ENCODE results near the gene ANKRD13B. TPM values are rescaled to one million over a fixed set of nuclear protein-coding genes. Genes with fewer than 3 reads are reported as not detected.

ANKRD13B gene
- total and polyA plus RNA-seq, 2 of the 13 experiments (the other 11 are each of a cell fraction or from before 2014, with no cell fraction given): 1.7 to 1.8 TPM

DNA sequence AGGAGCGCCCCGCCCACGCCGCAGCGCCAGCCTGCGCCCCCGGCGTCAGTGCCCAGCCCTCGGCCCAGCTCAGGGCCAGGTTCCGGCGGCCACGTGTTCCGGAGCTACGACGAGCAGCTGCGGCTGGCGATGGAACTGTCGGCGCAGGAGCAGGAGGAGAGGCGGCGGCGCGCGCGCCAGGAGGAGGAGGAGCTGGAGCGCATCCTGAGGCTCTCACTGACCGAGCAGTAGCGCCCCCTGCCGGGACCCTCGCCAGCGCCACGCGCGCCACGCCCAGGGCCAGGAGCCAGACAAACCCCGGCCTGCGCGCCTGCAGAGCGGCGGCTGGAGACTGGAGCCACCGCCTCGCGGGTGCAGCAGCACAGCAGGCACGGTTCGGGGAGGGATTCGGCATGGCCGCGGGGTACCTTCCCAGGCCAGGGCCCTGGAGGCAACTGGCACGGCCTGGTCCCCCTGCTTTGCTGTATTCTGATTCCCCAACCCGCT lies 20.5 kb downstream of the ANKRD13B start:
- ATAC-seq: peak; percentile 63
- H2AFZ ChIP-seq (ENCODE audit: low read length): no peak overlapping the region
- H3K9me3 ChIP-seq (ENCODE audit: low read length): no peaks in the 10 kb centered on the region
- in situ Hi-C loops (cut with HindIII; ENCODE audit: extremely low pct_ligation_motif_present, low pct_unique_long_range_greater_than_20kb) (no loop called here), intact Hi-C loops (cut with micrococcal nuclease; ENCODE audit: unreplicated experiment) (no loop called here)
- no peak overlapping the region for H3K27ac ChIP-seq (ENCODE audit: extremely low read length, insufficient read depth, low read length)
- DNase-seq (ENCODE audit: low spot score): peak; percentile 77
- peaks cover 55% of the 10 kb centered on the region for H3K4me1 ChIP-seq (ENCODE audit: insufficient read depth, low read length)
- no CpG with 5 or more reads among the region's 50 CpGs for WGBS (ENCODE audit: low lambda C conversion rate)
- peak overlapping the region; percentile 25 to 75 (median 43); a peak in 5 of 6 replicates for H3K4me3 ChIP-seq (replicated peaks in 1 of 3; ENCODE audit: insufficient read depth in 1 of 3, low read depth in 2 of 3, low read length in 3 of 3)
- no peaks in the 10 kb centered on the region for H4K20me1 ChIP-seq (ENCODE audit: insufficient read depth, low read length)
- no TSS peak for BruUV-seq (replicated peaks)
- peak overlapping the region; percentile 97 for H3K4me2 ChIP-seq (ENCODE audit: low read depth, low read length)
- peaks cover 2 to 44% of the 10 kb centered on the region in 2 experiments; a peak in 4 of 5 replicates for H3K27me3 ChIP-seq (ENCODE audit: control insufficient read depth in 1 of 2, insufficient read depth in 2 of 2, low read length in 2 of 2)
- CTCF ChIA-PET (ENCODE audit: low intra/inter-chr PET ratio, low total read pairs): interaction anchor here (2.3 kb wide), 1 partner anchor 34 kb away, joined by 13 read pairs; no protein-coding TSS in a partner anchor
- POLR2A ChIA-PET: interaction anchor here (0.7 to 1.1 kb wide), 4 partner anchors 21 to 46 kb away, joined by 3 to 4 read pairs (median 3); no protein-coding TSS in a partner anchor
- no peaks in the 10 kb centered on the region for H3K36me3 ChIP-seq (replicated peaks in 1 of 2; ENCODE audit: control insufficient read depth in 1 of 2, insufficient read depth in 2 of 2, low read length in 2 of 2)
- H3K79me2 ChIP-seq (ENCODE audit: insufficient read depth, low read length): no peaks in the 10 kb centered on the region
- FAIRE-seq: no peak
- no peak overlapping the region for H3K9ac ChIP-seq (ENCODE audit: insufficient read depth, low read depth, low read length)
- TF ChIP-seq ZNF264 (CRISPR knock-in tag; IDR thresholded peaks at IDR 0.05): no peak
- TF ChIP-seq, protein P1, sequence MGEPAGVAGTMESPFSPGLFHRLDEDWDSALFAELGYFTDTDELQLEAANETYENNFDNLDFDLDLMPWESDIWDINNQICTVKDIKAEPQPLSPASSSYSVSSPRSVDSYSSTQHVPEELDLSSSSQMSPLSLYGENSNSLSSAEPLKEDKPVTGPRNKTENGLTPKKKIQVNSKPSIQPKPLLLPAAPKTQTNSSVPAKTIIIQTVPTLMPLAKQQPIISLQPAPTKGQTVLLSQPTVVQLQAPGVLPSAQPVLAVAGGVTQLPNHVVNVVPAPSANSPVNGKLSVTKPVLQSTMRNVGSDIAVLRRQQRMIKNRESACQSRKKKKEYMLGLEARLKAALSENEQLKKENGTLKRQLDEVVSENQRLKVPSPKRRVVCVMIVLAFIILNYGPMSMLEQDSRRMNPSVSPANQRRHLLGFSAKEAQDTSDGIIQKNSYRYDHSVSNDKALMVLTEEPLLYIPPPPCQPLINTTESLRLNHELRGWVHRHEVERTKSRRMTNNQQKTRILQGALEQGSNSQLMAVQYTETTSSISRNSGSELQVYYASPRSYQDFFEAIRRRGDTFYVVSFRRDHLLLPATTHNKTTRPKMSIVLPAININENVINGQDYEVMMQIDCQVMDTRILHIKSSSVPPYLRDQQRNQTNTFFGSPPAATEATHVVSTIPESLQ (CRISPR knock-in tag; conservative IDR thresholded peaks at IDR 0.05): no peak
- TF ChIP-seq, protein P2, sequence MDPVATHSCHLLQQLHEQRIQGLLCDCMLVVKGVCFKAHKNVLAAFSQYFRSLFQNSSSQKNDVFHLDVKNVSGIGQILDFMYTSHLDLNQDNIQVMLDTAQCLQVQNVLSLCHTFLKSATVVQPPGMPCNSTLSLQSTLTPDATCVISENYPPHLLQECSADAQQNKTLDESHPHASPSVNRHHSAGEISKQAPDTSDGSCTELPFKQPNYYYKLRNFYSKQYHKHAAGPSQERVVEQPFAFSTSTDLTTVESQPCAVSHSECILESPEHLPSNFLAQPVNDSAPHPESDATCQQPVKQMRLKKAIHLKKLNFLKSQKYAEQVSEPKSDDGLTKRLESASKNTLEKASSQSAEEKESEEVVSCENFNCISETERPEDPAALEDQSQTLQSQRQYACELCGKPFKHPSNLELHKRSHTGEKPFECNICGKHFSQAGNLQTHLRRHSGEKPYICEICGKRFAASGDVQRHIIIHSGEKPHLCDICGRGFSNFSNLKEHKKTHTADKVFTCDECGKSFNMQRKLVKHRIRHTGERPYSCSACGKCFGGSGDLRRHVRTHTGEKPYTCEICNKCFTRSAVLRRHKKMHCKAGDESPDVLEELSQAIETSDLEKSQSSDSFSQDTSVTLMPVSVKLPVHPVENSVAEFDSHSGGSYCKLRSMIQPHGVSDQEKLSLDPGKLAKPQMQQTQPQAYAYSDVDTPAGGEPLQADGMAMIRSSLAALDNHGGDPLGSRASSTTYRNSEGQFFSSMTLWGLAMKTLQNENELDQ (CRISPR knock-in tag; IDR thresholded peaks at IDR 0.05; ENCODE audit: borderline replicate concordance): 0 out of 2 replicates have a peak, but pooled peaks have one; percentile 43
- TF ChIP-seq, protein P3, sequence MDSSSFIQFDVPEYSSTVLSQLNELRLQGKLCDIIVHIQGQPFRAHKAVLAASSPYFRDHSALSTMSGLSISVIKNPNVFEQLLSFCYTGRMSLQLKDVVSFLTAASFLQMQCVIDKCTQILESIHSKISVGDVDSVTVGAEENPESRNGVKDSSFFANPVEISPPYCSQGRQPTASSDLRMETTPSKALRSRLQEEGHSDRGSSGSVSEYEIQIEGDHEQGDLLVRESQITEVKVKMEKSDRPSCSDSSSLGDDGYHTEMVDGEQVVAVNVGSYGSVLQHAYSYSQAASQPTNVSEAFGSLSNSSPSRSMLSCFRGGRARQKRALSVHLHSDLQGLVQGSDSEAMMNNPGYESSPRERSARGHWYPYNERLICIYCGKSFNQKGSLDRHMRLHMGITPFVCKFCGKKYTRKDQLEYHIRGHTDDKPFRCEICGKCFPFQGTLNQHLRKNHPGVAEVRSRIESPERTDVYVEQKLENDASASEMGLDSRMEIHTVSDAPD (CRISPR knock-in tag; IDR thresholded peaks at IDR 0.05): no peak
- TF ChIP-seq, protein P4, sequence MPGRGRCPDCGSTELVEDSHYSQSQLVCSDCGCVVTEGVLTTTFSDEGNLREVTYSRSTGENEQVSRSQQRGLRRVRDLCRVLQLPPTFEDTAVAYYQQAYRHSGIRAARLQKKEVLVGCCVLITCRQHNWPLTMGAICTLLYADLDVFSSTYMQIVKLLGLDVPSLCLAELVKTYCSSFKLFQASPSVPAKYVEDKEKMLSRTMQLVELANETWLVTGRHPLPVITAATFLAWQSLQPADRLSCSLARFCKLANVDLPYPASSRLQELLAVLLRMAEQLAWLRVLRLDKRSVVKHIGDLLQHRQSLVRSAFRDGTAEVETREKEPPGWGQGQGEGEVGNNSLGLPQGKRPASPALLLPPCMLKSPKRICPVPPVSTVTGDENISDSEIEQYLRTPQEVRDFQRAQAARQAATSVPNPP (CRISPR knock-in tag; IDR thresholded peaks at IDR 0.05): peak; percentile 91; the same call in 1 of the 2 replicates
- TF ChIP-seq REPIN1 (CRISPR knock-in tag; IDR thresholded peaks at IDR 0.05; ENCODE audit: borderline replicate concordance, low read depth): peak; percentile 88; the same call in 1 of the 2 replicates
- TF ChIP-seq, protein P5, sequence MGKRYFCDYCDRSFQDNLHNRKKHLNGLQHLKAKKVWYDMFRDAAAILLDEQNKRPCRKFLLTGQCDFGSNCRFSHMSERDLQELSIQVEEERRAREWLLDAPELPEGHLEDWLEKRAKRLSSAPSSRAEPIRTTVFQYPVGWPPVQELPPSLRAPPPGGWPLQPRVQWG (CRISPR knock-in tag; IDR thresholded peaks at IDR 0.05; ENCODE audit: borderline replicate concordance, low read depth): no peak
- no peak for TF ChIP-seq ZNF260 (CRISPR knock-in tag; IDR thresholded peaks at IDR 0.05; ENCODE audit: borderline replicate concordance, low read depth)
- TF ChIP-seq ZNF552 (CRISPR knock-in tag; IDR thresholded peaks at IDR 0.05; ENCODE audit: borderline replicate concordance): no peak
- TF ChIP-seq GABPB1 (CRISPR knock-in tag; IDR thresholded peaks at IDR 0.05): peak; percentile 74
- TF ChIP-seq, protein P6, sequence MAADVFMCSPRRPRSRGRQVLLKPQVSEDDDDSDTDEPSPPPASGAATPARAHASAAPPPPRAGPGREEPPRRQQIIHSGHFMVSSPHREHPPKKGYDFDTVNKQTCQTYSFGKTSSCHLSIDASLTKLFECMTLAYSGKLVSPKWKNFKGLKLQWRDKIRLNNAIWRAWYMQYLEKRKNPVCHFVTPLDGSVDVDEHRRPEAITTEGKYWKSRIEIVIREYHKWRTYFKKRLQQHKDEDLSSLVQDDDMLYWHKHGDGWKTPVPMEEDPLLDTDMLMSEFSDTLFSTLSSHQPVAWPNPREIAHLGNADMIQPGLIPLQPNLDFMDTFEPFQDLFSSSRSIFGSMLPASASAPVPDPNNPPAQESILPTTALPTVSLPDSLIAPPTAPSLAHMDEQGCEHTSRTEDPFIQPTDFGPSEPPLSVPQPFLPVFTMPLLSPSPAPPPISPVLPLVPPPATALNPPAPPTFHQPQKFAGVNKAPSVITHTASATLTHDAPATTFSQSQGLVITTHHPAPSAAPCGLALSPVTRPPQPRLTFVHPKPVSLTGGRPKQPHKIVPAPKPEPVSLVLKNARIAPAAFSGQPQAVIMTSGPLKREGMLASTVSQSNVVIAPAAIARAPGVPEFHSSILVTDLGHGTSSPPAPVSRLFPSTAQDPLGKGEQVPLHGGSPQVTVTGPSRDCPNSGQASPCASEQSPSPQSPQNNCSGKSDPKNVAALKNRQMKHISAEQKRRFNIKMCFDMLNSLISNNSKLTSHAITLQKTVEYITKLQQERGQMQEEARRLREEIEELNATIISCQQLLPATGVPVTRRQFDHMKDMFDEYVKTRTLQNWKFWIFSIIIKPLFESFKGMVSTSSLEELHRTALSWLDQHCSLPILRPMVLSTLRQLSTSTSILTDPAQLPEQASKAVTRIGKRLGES (CRISPR knock-in tag; IDR thresholded peaks at IDR 0.05; ENCODE audit: borderline replicate concordance): no peak; the same call in 1 of the 2 replicates

Data from HepG2 (cell line).